SH-SY5Y (cell line): ENCODE measurements around the gene EGFL6.

Source experiments
- GATA2 ChIP-seq: IDR thresholded peaks from 2 replicates; pipeline ENCODE4 v1.6.1; 2011; ENCODE audit warnings: mild to moderate bottlenecking, low read depth, low read length
- GATA3 ChIP-seq: IDR thresholded peaks from 2 replicates; pipeline ENCODE4 v1.6.1; 2011; ENCODE audit warnings: low read depth, mild to moderate bottlenecking, low read length, moderate library complexity

GRCh38 chrX:13658602-13659001 is 89.2 kb downstream of the EGFL6 start:
- TF ChIP-seq GATA2 (no peak), GATA3 (no peak)
